T-helper 2 cell (primary cell): Measurements from ENCODE around the gene CADM1.

Experiments used
- DNase-seq, 5 experiments: peaks; one replicate each; pipeline versions ENCODE4 v3.0.0 to v3.0.0-alpha.2; 2012 to 2022

Gene CADM1

GRCh38 chr11:115201111-115201792 is 303.0 kb downstream of the CADM1 start:
- DNase-seq = peak in 1 of 5 experiments; percentile 86

- DNase-seq = peak in 1 of 5 experiments; percentile 32
These were observed 304.6 kb downstream of the CADM1 start for GRCh38 chr11:115199481-115200069.

GRCh38 chr11:115198321-115198741 is 305.9 kb downstream of the CADM1 start:
- DNase-seq = no peak

- DNase-seq = no peak
These were observed 306.8 kb downstream of the CADM1 start for GRCh38 chr11:115197433-115197832.

- DNase-seq = no peak
These were observed 307.2 kb downstream of the CADM1 start for GRCh38 chr11:115197031-115197430.

- peak in 1 of 5 experiments; percentile 92 for DNase-seq
These were observed 309.5 kb downstream of the CADM1 start for GRCh38 chr11:115194802-115195110.

- DNase-seq = peak in 1 of 5 experiments; percentile 84
These were observed 310.1 kb downstream of the CADM1 start for GRCh38 chr11:115193914-115194801.

GRCh38 chr11:115191761-115192160 is 312.5 kb downstream of the CADM1 start:
- no peak for DNase-seq

GRCh38 chr11:115190196-115190595 is 314.0 kb downstream of the CADM1 start:
- no peak for DNase-seq

GRCh38 chr11:115188898-115189278 is 315.3 kb downstream of the CADM1 start:
- DNase-seq = no peak

GRCh38 chr11:115188188-115188897 is 315.9 kb downstream of the CADM1 start:
- no peak for DNase-seq

- no peak for DNase-seq
These were observed 318.3 kb downstream of the CADM1 start for GRCh38 chr11:115185931-115186330.

GRCh38 chr11:115185507-115185906 is 318.7 kb downstream of the CADM1 start:
- DNase-seq = no peak

- no peak for DNase-seq
These were observed 319.3 kb downstream of the CADM1 start for GRCh38 chr11:115184901-115185300.

- no peak for DNase-seq
These were observed 320.4 kb downstream of the CADM1 start for GRCh38 chr11:115183830-115184229.

GRCh38 chr11:115183136-115183535 is 321.1 kb downstream of the CADM1 start:
- no peak for DNase-seq

- no peak for DNase-seq
These were observed 321.8 kb downstream of the CADM1 start for GRCh38 chr11:115182282-115182955.

GRCh38 chr11:115181538-115181937 is 322.7 kb downstream of the CADM1 start:
- DNase-seq = no peak

- no peak for DNase-seq
These were observed 323.9 kb downstream of the CADM1 start for GRCh38 chr11:115180272-115180671.

- DNase-seq = no peak
These were observed 324.6 kb downstream of the CADM1 start for GRCh38 chr11:115179636-115180035.

GRCh38 chr11:115178705-115179104 is 325.5 kb downstream of the CADM1 start:
- DNase-seq = no peak

- no peak for DNase-seq
These were observed 331.1 kb downstream of the CADM1 start for GRCh38 chr11:115173136-115173535.
